Measurements from ENCODE around the gene IPO11.

IPO11 gene

DNA sequence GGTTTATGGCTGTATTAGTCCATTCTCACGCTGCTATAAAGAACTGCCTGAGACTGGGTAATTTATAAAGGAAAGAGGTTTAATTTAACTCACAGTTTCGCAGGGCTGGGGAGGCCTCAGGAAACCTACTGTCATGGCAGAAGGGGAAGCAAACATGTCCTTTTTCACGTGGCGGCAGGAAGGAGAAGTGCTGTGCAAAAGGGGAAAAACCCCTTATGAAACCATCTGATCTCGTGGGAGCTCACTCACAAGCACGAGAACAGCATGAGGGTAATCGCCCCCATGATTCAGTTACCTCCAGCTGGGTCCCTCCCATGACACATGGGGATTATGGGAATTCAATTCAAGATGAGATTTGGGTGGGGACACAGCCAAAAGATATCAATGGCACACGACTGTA lies 180.0 kb downstream of the IPO11 start:
- TF ChIP-seq ZFX (IDR thresholded peaks at IDR 0.05) = no peak
- TF ChIP-seq CTCF (conservative IDR thresholded peaks at IDR 0.05) = no peak
- no peak overlapping the region for H3K27ac ChIP-seq

- no peak overlapping the region for H3K27ac ChIP-seq
- TF ChIP-seq CTCF (conservative IDR thresholded peaks at IDR 0.05) = no peak
- no peak for TF ChIP-seq ZFX (IDR thresholded peaks at IDR 0.05)
Measured at GRCh38 chr5:62593331-62593730, 180.8 kb downstream of the IPO11 start.

- no peak for TF ChIP-seq ZFX (IDR thresholded peaks at IDR 0.05)
- no peak for TF ChIP-seq CTCF (conservative IDR thresholded peaks at IDR 0.05)
- no peak overlapping the region for H3K27ac ChIP-seq
Measured at GRCh38 chr5:62594364-62594984, 181.9 kb downstream of the IPO11 start.

DNA sequence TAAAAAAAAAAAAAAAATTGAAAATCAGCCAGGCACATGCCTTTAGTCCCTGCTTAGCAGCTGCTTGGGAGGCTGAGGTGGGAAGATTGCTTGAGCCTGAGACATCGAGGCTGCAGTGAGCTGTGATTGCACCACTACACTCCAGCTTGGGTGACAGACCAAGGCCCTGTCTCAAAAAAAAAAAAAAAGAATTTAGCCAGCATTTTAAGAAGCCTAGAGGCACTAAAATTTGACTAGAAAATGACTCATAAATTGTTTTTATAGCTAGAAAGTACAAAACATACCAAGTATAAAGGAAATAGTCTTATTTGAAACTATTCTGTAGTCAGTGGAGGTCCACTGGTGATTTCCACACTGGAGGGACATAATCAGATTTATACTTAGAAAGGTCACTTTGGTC lies 183.5 kb downstream of the IPO11 start:
- H3K27ac ChIP-seq = no peak overlapping the region
- TF ChIP-seq ZFX (IDR thresholded peaks at IDR 0.05) (no peak), CTCF (conservative IDR thresholded peaks at IDR 0.05) (no peak)

DNA sequence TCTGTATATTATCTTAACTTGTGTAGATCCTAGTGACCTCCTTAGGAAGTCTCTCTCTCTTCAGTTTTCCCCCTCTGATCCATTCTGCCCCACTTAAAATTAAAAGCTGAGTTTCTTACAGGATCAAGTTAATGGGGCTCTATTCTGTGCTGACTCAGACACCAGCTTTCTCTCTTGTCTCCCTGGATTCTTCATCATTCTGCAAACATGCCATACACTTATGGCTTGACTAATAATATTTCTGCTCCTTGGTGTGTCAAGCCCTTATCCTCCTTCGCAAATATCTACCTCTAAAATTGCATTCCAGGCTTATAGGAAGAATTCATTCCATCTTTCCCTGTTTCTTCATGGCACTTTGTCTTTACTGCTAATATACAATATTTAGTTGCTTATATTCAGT lies 184.1 kb downstream of the IPO11 start:
- H3K27ac ChIP-seq = no peak overlapping the region
- no peak for TF ChIP-seq ZFX (IDR thresholded peaks at IDR 0.05)
- TF ChIP-seq CTCF (conservative IDR thresholded peaks at IDR 0.05) = no peak

- TF ChIP-seq ZFX (IDR thresholded peaks at IDR 0.05) (no peak), CTCF (conservative IDR thresholded peaks at IDR 0.05) (no peak)
- H3K27ac ChIP-seq = no peak overlapping the region
Measured at GRCh38 chr5:62597314-62597713, 184.8 kb downstream of the IPO11 start.

DNA sequence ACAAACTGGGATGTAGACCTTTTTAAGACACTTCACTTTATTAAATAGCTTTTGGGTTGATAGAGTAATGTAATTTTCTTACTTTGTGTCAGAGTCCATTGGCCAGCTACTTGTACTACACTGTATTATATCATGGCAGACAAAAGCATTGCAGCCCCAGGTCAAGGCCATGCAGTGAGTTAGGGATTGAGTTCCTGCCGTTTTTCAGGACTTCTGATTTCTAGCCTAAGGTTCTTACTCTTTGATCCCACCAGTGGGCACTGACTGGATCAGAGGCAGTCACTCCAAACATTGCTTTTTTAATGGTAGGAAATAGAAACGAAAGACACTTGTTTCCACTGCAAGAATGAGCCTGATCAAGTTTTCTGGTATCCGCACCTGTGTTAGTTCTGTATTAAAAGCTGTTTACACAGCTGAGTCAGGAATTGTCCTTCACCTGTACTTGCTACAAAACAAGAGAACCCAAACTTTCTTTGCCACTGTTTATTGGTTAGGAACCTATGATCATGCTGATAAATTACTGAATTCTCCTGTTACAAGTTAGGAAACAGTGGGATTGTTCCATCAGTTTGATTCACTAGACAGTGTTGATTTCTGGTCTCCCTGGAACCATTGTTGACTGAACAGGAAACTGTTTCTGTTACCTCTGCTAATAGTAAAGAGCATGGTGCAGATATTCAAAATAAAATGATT lies 188.1 kb downstream of the IPO11 start:
- TF ChIP-seq CTCF (conservative IDR thresholded peaks at IDR 0.05) (no peak), ZFX (IDR thresholded peaks at IDR 0.05) (no peak)
- H3K27ac ChIP-seq = no peak overlapping the region
